Fibroblast of skin of left biceps (primary cell): Measurements from ENCODE around the gene DZANK1.
"Not testable (repeated sequence)": the region's sequence is repeated elsewhere in the genome, so short reads cannot be mapped to it uniquely, and the experiment has no call there.

Source experiments
- DNase-seq, 2 experiments: peaks; one replicate each; pipeline ENCODE4 v3.0.0-alpha.2; 2013; ENCODE audit warnings: low read depth in 2 of 2

DZANK1 gene

DNA sequence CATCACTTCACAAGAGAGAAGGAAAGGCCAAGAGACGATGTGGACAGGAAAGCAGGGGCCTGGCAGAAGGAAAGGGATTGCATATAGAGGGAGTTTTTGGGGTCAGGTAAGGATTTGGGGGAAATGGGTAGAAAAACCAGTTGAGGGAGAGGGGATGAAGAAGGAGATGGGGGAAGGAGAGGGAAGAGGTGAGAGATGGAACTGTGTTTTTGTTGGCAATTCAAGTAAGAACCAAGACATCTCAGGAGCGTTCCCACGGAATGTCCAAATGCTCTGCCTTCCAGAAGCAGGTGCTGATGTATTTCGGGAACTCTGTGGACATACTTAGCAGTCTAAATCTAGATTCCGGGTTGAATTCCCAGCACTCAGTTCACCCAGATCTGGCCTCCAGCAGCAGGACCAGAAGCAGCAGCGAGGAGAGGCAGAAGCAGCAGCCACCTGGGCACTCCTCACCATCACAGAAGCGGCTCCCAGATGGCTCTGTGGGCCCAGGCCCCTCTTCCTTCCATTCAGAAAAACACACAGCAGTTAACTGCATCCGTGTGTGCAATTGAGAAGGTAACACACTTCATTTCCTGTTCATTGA lies 88.8 kb downstream of the DZANK1 start:
- DNase-seq, result no peak

DNA sequence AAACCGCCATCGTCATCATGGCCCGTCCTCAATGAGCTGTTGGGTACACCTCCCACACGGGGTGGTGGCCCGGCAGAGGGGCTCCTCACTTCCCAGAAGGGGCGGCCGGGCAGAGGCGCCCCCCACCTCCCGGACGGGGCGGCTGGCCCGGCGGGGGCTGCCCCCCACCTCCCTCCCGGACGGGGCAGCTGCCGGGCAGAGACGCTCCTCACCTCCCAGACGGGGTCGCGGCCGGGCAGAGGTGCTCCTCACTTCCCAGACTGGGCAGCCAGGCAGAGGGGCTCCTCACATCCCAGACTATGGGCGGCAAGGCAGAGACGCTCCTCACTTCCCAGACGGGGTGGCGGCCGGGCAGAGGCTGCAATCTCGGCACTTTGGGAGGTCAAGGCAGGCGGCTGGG lies 91.3 kb downstream of the DZANK1 start:
- DNase-seq, result not testable (repeated sequence)

DNA sequence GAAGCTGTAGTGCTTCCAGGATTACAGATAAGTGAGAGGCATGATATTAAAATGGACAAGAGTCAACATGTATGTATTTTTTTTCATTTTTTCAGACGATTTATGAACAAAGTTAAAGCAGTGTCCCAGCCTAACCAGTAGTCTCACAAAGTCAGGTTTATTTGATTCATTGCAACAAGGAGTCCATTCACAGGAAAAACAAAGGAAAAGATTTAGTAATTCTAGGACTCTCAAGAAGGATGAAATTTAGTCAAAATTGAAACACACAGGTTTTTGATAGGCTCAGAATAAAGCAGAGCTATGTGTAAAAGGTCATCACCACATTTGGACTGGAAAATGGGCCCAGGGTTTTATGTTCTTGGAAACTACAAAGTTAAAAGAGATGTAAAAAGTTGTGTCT lies 94.5 kb downstream of the DZANK1 start:
- DNase-seq, result no peak

DNA sequence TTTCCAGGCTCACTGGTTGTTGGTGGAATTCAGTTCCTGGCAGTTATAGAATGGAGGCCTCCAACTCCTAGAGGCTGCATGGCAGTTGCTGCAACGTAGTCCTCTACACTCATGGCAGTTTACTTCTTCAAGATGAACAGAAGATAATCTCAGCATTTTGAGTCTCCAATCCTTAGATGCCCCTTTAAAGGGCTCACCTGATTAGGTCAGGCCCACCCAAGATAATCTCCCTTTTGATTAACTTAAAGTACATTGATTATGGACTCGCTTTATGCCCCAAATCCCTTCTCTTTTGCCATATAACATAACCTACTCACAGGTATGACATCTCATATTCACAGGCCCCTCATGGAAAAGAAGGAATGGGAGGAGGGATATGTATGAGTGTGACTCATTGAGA lies 102.1 kb downstream of the DZANK1 start:
- DNase-seq, result no peak

DNA sequence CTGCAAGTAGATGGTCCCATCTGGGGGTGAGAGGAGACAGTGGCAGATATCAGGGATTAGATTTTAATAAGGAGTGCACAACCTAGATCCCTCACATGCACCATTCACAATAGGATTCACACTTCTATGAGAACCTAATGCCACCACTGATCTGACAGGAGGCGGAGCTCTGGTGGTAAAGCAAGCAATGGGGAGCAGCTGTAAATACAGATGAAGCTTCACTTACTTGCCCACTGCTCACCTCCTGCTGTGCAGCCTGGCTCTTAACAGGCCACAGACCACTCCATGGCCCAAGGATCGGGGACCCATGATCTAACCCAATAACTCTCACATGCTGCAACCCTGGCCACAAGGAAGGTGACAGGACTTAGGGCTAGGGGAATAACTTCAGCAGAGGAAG lies 103.1 kb downstream of the DZANK1 start:
- no peak for DNase-seq

DNA sequence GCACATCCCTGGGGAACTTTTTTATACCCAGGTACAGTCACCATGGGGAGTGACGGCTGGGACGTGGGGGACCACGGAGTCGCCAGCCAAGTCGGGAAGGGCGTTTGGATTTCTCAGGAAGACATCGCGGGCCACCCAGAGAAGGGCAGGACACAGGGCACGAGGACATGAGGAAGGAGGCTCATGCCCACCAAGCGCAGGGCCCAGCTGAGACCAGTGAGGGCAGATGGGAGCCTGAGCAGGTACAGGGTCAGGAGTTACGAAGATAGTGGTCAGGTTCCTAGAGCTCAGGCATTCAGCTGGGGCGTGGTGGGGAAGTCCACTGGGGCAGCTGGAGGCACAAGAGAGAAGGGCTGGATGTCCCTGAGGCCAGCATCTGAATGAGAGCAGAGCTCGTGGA lies 103.9 kb downstream of the DZANK1 start:
- DNase-seq, result no peak

DNA sequence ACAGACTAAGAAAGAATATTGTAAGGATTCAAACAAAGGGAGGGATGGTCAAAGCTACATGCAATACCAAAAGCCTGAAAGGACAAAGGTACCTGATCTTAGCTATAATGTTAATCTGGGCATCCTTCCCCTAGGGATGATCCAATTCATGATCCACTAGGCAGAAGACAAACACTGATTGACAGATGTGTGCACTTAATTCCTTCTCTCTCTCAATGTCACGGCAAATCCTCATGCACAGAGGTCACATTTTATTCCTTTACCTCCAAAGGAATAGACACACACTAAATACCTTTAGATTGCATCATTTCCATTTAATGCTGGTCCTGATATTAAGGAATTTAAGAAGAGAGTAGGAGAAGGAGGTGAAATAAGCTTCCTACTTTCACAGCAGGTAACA lies 105.2 kb downstream of the DZANK1 start:
- DNase-seq, result no peak

DNA sequence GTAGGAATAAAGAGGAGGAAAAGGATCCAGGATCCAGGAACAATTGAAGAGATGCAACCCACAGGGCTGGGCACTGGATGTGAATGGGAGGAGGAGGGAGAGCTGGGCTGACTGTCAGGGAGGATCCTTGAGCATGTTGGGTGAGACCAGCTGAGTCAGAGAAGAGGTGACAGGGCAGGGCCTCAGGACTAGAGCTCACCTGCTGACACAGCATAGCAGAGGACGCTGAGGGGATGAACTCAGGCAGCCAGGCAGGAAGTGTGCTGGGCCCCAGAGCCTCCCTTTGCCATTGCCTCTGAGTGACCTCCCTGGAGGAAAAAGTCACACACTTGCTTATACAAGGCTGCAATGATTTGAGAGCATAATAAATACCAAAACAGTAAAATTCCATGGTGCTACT lies 106.2 kb downstream of the DZANK1 start:
- no peak for DNase-seq

DNA sequence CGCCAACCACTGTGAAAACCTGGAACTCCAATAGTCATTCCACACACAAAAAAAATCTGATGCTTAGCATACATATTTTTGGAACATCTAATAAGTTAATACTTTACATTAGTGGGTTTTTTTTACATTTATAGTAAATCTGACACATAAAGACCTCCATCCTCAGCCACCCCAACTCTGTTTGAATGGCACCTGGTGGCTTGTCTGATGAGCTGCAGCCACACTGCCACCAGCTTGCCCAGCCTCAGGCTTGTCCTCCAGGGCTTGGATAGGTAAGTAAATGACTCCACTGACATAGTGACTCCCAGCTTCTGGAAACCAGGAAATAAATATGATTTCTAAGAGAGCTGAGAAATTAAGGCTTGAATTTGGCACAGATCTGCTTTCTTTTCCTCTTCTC lies 107.0 kb downstream of the DZANK1 start:
- DNase-seq, result no peak

DNA sequence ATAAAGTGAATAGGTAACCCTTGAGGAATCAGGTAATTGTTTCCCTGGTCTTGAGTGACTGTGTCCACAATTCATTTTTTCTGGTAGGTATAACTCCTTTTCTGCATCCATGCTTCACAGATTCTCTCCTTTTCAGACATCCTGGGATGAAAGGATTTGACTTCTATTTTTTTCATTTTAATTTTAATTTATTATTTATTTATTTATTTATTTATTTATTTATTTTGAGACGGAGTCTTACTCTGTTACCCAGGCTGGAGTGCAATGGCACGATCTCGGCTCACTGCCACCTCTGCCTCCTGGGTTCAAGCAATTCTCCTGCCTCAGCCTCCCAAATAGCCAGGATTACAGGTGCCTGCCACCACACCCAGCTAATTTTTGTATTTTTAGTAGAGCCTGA lies 117.1 kb downstream of the DZANK1 start:
- not testable (repeated sequence) for DNase-seq
